Endothelial cell of umbilical vein (primary cell): ENCODE results near the gene LMF2. TPM values are rescaled to one million over a fixed set of nuclear protein-coding genes. Genes with fewer than 3 reads are reported as not detected.

ENCODE experiments used
- BruUV-seq: library from RNA; stranded (reverse); fragments of 400-500 nt; replicated peaks from 2 replicates; lab custom pipeline; 2021; lab: Mats Ljungman, UMichigan
- CTCF ChIA-PET: fragments of 300-600, 350-600 bp; sonication (Branson Sonifier 250); formaldehyde crosslinking; loops from one replicate; lab custom pipeline; 2021; ENCODE audit warnings: antibody characterized with exemption, inconsistent platforms; lab: Charles Lee
- POLR2A ChIA-PET: fragments of 300-600, 350-600 bp; sonication (Branson Sonifier 250); formaldehyde crosslinking; loops from one replicate; lab custom pipeline; 2021; ENCODE audit warnings: antibody characterized with exemption, inconsistent platforms; lab: Charles Lee
- DNase-seq: peaks from one replicate; pipeline ENCODE4 v3.0.0-alpha.2; 2011; ENCODE audit warnings: low read depth, low spot score
- FAIRE-seq: peaks from 2 replicates; lab custom pipeline; 2011; peaks lifted over from hg19 to GRCh38; lab: Jason Lieb, UNC
- H2AFZ ChIP-seq: 2 replicates; pipeline ENCODE4 v1.6.0; 2012; ENCODE audit warnings: low read depth, low read length, control low read depth, inconsistent platforms
- H3K27ac ChIP-seq: 2 replicates; pipeline ENCODE4 v1.5.1; 2011; ENCODE audit warnings: low read depth, mild to moderate bottlenecking, control low read depth, low read length, moderate library complexity; ENCODE audit not compliant: insufficient read depth
- H3K27me3 ChIP-seq, 2 experiments: 2 replicates each; pipeline versions ENCODE4 v1.6.0 to v1.6.1; 2011; ENCODE audit warnings: low read length in 2 of 2, mixed read lengths in 1 of 2; ENCODE audit not compliant: control insufficient read depth in 2 of 2, insufficient read depth in 2 of 2
- H3K36me3 ChIP-seq, 2 experiments: 2 replicates in 1 of 2; 3 replicates in 1 of 2; pipeline ENCODE4 v1.5.1; 2011; ENCODE audit warnings: low read length in 2 of 2, mild to moderate bottlenecking in 1 of 2, moderate library complexity in 1 of 2; ENCODE audit not compliant: control insufficient read depth in 2 of 2, insufficient read depth in 2 of 2; ENCODE audit errors: extremely low read depth in 1 of 2
- H3K4me1 ChIP-seq: 3 replicates; pipeline ENCODE4 v1.5.1; 2011; ENCODE audit warnings: mild to moderate bottlenecking, low read length; ENCODE audit not compliant: control insufficient read depth, insufficient read depth; ENCODE audit errors: extremely low read depth
- H3K4me2 ChIP-seq: 2 replicates; pipeline ENCODE4 v1.6.1; 2011; ENCODE audit warnings: low read length, control low read depth, mixed read lengths; ENCODE audit not compliant: insufficient read depth
- H3K4me3 ChIP-seq, 3 experiments: fragments of 200-600 bp in 1 of 3; sonication (generic), shearing (Covaris generic) in 1 of 3; replicated peaks in 1 of 3; 2 replicates each; pipeline ENCODE4 v1.5.1; 2011 to 2016; ENCODE audit warnings: control low read depth in 3 of 3, low read length in 3 of 3, mild to moderate bottlenecking in 2 of 3, inconsistent platforms in 1 of 3, low read depth in 1 of 3, moderate library complexity in 1 of 3; ENCODE audit not compliant: insufficient read depth in 1 of 3
- H3K79me2 ChIP-seq: 2 replicates; pipeline ENCODE4 v1.6.0; 2012; ENCODE audit warnings: low read length, inconsistent platforms; ENCODE audit not compliant: control insufficient read depth, insufficient read depth
- H3K9ac ChIP-seq: replicated peaks from 2 replicates; pipeline ENCODE3; 2011; ENCODE audit warnings: low read length, control low read depth; ENCODE audit not compliant: insufficient read depth; ENCODE audit errors: extremely low read depth
- H3K9me1 ChIP-seq: replicated peaks from 3 replicates; pipeline ENCODE4 v1.6.0; 2011; ENCODE audit warnings: mild to moderate bottlenecking, low read length; ENCODE audit not compliant: control insufficient read depth, insufficient read depth; ENCODE audit errors: extremely low read depth
- H3K9me3 ChIP-seq: replicated peaks from 2 replicates; pipeline ENCODE4 v1.5.1; 2012; ENCODE audit warnings: low read length, inconsistent platforms; ENCODE audit not compliant: control insufficient read depth, insufficient read depth
- H4K20me1 ChIP-seq: replicated peaks from 2 replicates; pipeline ENCODE3; 2011; ENCODE audit warnings: mild to moderate bottlenecking, low read length; ENCODE audit not compliant: control insufficient read depth, insufficient read depth; ENCODE audit errors: extremely low read depth
- EZH2 ChIP-seq: IDR thresholded peaks from 2 replicates; pipeline ENCODE4 v1.6.1; 2012; ENCODE audit warnings: borderline replicate concordance, low read depth, mild to moderate bottlenecking, moderate library complexity, low read length, inconsistent platforms; ENCODE audit not compliant: severe bottlenecking
- FOS ChIP-seq: IDR thresholded peaks from 2 replicates; pipeline ENCODE4 v1.6.1; 2011; ENCODE audit warnings: mild to moderate bottlenecking, low read length, moderate library complexity, borderline replicate concordance; ENCODE audit not compliant: insufficient read depth
- GATA2 ChIP-seq: IDR thresholded peaks from 2 replicates; pipeline ENCODE4 v1.7.0; 2011; ENCODE audit warnings: low read depth, mild to moderate bottlenecking, moderate library complexity, mixed read lengths, low read length; ENCODE audit not compliant: insufficient read length, insufficient read depth
- JUN ChIP-seq: IDR thresholded peaks from 2 replicates; pipeline ENCODE4 v1.6.1; 2011; ENCODE audit warnings: borderline replicate concordance, low read depth; ENCODE audit not compliant: insufficient read length, insufficient read depth
- MAX ChIP-seq: IDR thresholded peaks from 2 replicates; pipeline ENCODE4 v1.6.1; 2011; ENCODE audit not compliant: insufficient read depth, insufficient read length
- MYC ChIP-seq: IDR thresholded peaks from one replicate; pipeline ENCODE4 v1.6.1; 2011; ENCODE audit warnings: mild to moderate bottlenecking, low read depth, low read length
- POLR2A ChIP-seq: IDR thresholded peaks from 2 replicates; pipeline ENCODE4 v1.6.1; 2012; ENCODE audit warnings: low read depth, mild to moderate bottlenecking, control low read depth, low read length
- POLR2AphosphoS5 ChIP-seq: IDR thresholded peaks from 2 replicates; pipeline ENCODE4 v1.6.1; 2012; ENCODE audit warnings: low read depth, mild to moderate bottlenecking, control low read depth, low read length, moderate library complexity; ENCODE audit not compliant: insufficient read depth
- dilution Hi-C: fragments of 300-500 bp; cut with MboI; formaldehyde crosslinking; loops from one replicate; pipeline ENCODE4 v1.15.0; 2019; ENCODE audit warnings: low sequenced_read_pairs; ENCODE audit not compliant: extremely low pct_ligation_motif_present
- intact Hi-C: fragments of 100-400 bp; cut with micrococcal nuclease; formaldehyde crosslinking; loops from one replicate; pipeline ENCODE4 v1.10.0; 2022
- polyA plus RNA-seq, 4 experiments: library from polyadenylated mRNA; depleted of rRNA in 3 of 4; stranded (reverse) in 3 of 4; unstranded in 1 of 4; fragments of >200 nt; gene quantifications; 2 replicates each; pipeline versions ENCODE4 v1.2.1 to v1.2.3, GENCODE V29; 2011 to 2012; ENCODE audit warnings: missing spikeins in 1 of 4
- total RNA-seq: library from RNA; stranded (reverse); gene quantifications from 2 replicates; pipeline ENCODE4 v1.2.3, GENCODE V29; 2021
- TF ChIP-seq, protein P1 (sequence below), 2 donors: IDR thresholded peaks; 1 replicate in 1 of 2; 2 replicates in 1 of 2; pipeline ENCODE4 v1.5.1; 2011; ENCODE audit warnings: low read length in 2 of 2, mild to moderate bottlenecking in 2 of 2, moderate library complexity in 2 of 2, control low read depth in 1 of 2, inconsistent platforms in 1 of 2, low read depth in 1 of 2; ENCODE audit not compliant: insufficient read depth in 1 of 2; ENCODE audit errors: extremely low read depth in 1 of 2

Gene LMF2
- total and polyA plus RNA-seq, 2 donors (not counting 3 experiments of a cell fraction or from before 2014, with no cell fraction given), result 89.7 to 112 TPM

- H3K9me3 ChIP-seq, result no peaks in the 10 kb centered on the region
- POLR2A ChIA-PET, result interaction anchor here (0.6 kb wide), 1 partner anchor 23 kb away, joined by 4 read pairs; no protein-coding TSS in a partner anchor
- TF ChIP-seq POLR2AphosphoS5, result no peak
- TF ChIP-seq FOS, result no peak
- H2AFZ ChIP-seq, result peak overlapping the region; percentile 64
- H3K79me2 ChIP-seq, result peaks cover 10% of the 10 kb centered on the region
- no peaks in the 10 kb centered on the region for H3K9me1 ChIP-seq
- intact Hi-C loops, result loop anchor here (1.0 to 2.0 kb wide), 4 partner anchors 16 to 148 kb away; partner anchors contain the start of genes CHKB, NCAPH2 and SHANK3
- H3K4me3 ChIP-seq, result peak overlapping the region; percentile 29 to 66 (median 48)
- H3K4me2 ChIP-seq, result peak overlapping the region; percentile 40
- FAIRE-seq, result peak; percentile 66
- no TSS peak for BruUV-seq
- H4K20me1 ChIP-seq, result no peaks in the 10 kb centered on the region
- peak overlapping the region; percentile 57 for H3K27ac ChIP-seq
- DNase-seq, result no peak
- dilution Hi-C loops, result no loop called here
- H3K9ac ChIP-seq, result peak overlapping the region; percentile 68
- CTCF ChIA-PET, result interaction anchor here (0.8 to 2.7 kb wide), 10 partner anchors 10 to 287 kb away, joined by 3 to 28 read pairs (median 9); partner anchors contain the start of gene SYCE3
- peaks cover 0 to 22% of the 10 kb centered on the region in 2 experiments for H3K36me3 ChIP-seq
- peaks cover 12% of the 10 kb centered on the region for H3K4me1 ChIP-seq
- peaks cover 0 to 2% of the 10 kb centered on the region in 2 experiments for H3K27me3 ChIP-seq
Measured at GRCh38 chr22:50524676-50525103, 17.2 kb upstream of the LMF2 start.

- peaks cover 12% of the 10 kb centered on the region for H3K4me1 ChIP-seq
- peak overlapping the region; percentile 68 for H3K9ac ChIP-seq
- no peaks in the 10 kb centered on the region for H3K9me3 ChIP-seq
- peak overlapping the region; percentile 29 to 66 (median 48) for H3K4me3 ChIP-seq
- no peaks in the 10 kb centered on the region for H3K9me1 ChIP-seq
- no peak overlapping the region for H3K27ac ChIP-seq
- POLR2A ChIA-PET, result interaction anchor here (0.6 kb wide), 1 partner anchor 24 kb away, joined by 4 read pairs; no protein-coding TSS in a partner anchor
- no peak for DNase-seq
- peaks cover 0 to 22% of the 10 kb centered on the region in 2 experiments for H3K36me3 ChIP-seq
- intact Hi-C loops, result loop anchor here (2.0 kb wide), 1 partner anchor 59 kb away; the partner anchor contains the start of gene CHKB
- no peak overlapping the region for H2AFZ ChIP-seq
- H4K20me1 ChIP-seq, result no peaks in the 10 kb centered on the region
- dilution Hi-C loops, result no loop called here
- no TSS peak for BruUV-seq
- peak overlapping the region; percentile 40 for H3K4me2 ChIP-seq
- TF ChIP-seq MAX (no peak), GATA2 (no peak), POLR2A (no peak), POLR2AphosphoS5 (no peak), FOS (no peak), JUN (no peak), EZH2 (no peak), MYC (no peak)
- TF ChIP-seq, protein P1, sequence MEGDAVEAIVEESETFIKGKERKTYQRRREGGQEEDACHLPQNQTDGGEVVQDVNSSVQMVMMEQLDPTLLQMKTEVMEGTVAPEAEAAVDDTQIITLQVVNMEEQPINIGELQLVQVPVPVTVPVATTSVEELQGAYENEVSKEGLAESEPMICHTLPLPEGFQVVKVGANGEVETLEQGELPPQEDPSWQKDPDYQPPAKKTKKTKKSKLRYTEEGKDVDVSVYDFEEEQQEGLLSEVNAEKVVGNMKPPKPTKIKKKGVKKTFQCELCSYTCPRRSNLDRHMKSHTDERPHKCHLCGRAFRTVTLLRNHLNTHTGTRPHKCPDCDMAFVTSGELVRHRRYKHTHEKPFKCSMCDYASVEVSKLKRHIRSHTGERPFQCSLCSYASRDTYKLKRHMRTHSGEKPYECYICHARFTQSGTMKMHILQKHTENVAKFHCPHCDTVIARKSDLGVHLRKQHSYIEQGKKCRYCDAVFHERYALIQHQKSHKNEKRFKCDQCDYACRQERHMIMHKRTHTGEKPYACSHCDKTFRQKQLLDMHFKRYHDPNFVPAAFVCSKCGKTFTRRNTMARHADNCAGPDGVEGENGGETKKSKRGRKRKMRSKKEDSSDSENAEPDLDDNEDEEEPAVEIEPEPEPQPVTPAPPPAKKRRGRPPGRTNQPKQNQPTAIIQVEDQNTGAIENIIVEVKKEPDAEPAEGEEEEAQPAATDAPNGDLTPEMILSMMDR (IDR thresholded peaks at IDR 0.05; ENCODE audit: extremely low read depth in 1 of 2, insufficient read depth in 1 of 2, low read depth in 1 of 2, low read length in 2 of 2), result no peak
- no peaks in the 10 kb centered on the region for H3K27me3 ChIP-seq
- CTCF ChIA-PET, result interaction anchor here (0.8 to 2.7 kb wide), 7 partner anchors 9 to 287 kb away, joined by 3 to 28 read pairs (median 16); partner anchors contain the start of gene SYCE3
- H3K79me2 ChIP-seq, result peaks cover 10% of the 10 kb centered on the region
- no peak for FAIRE-seq
Measured at GRCh38 chr22:50523806-50524675, 16.5 kb upstream of the LMF2 start.
